ENCODE measurements around the gene PLXNA2. TPM values are rescaled to one million over a fixed set of nuclear protein-coding genes. Genes with fewer than 3 reads are reported as not detected.
A peak's percentile ranks its signal among the peaks of the same experiment; 100 is the strongest.

PLXNA2 gene
- total RNA-seq, 4 donors from 2014 or later: 19.8 to 41.6 (median 27.9) TPM

- WGBS: 94% methylated on average over 7 of the region's 7 CpGs
- no peak overlapping the region for H3K4me3 ChIP-seq
- no peaks in the 10 kb centered on the region for H3K9me3 ChIP-seq
- no peak overlapping the region for H3K27ac ChIP-seq (replicated peaks in 1 of 4)
- TF ChIP-seq CTCF (IDR thresholded peaks at IDR 0.05): no peak
- TF ChIP-seq POLR2AphosphoS5 (IDR thresholded peaks at IDR 0.05): no peak
- no peak for TF ChIP-seq EP300 (IDR thresholded peaks at IDR 0.05)
- TF ChIP-seq POLR2A (IDR thresholded peaks at IDR 0.05; ENCODE audit: low read depth): no peak
- peaks cover 0 to 4% (median 2%) of the 10 kb centered on the region in 4 donors for H3K4me1 ChIP-seq
- peaks cover 34 to 100% (median 85%) of the 10 kb centered on the region in 4 donors for H3K36me3 ChIP-seq
- H3K27me3 ChIP-seq: no peaks in the 10 kb centered on the region
- intact Hi-C loops (cut with DNase I): no loop called here
- no peak for DNase-seq (ENCODE audit: extremely low spot score)
Measured at GRCh38 chr1:208053661-208054060, 190.5 kb downstream of the PLXNA2 start.

GRCh38 chr1:208052926-208053407 is 191.2 kb downstream of the PLXNA2 start:
- Histone ChIP-seq H3K27me3 (no peaks in the 10 kb centered on the region), H3K36me3 (peaks cover 34 to 100% (median 83%) of the 10 kb centered on the region in 4 donors), H3K4me1 (peaks cover 6 to 11% (median 9%) of the 10 kb centered on the region in 4 donors), H3K27ac (replicated peaks in 1 of 4) (no peak overlapping the region), H3K9me3 (no peaks in the 10 kb centered on the region), H3K4me3 (no peak overlapping the region)
- intact Hi-C loops (cut with DNase I): no loop called here
- 97% methylated on average over 3 of the region's 3 CpGs for WGBS
- TF ChIP-seq EP300 (IDR thresholded peaks at IDR 0.05): no peak
- no peak for TF ChIP-seq POLR2A (IDR thresholded peaks at IDR 0.05; ENCODE audit: low read depth)
- TF ChIP-seq POLR2AphosphoS5 (IDR thresholded peaks at IDR 0.05): no peak
- TF ChIP-seq CTCF (IDR thresholded peaks at IDR 0.05): no peak
- no peak for DNase-seq (ENCODE audit: extremely low spot score)

- no peak for TF ChIP-seq CTCF (IDR thresholded peaks at IDR 0.05)
- no peak for TF ChIP-seq POLR2AphosphoS5 (IDR thresholded peaks at IDR 0.05)
- no peak for TF ChIP-seq POLR2A (IDR thresholded peaks at IDR 0.05; ENCODE audit: low read depth)
- no peak for TF ChIP-seq EP300 (IDR thresholded peaks at IDR 0.05)
- no peaks in the 10 kb centered on the region for H3K27me3 ChIP-seq
- no peak for DNase-seq (ENCODE audit: extremely low spot score)
- intact Hi-C loops (cut with DNase I): no loop called here
- no peak overlapping the region for H3K4me3 ChIP-seq
- peaks cover 34 to 100% (median 76%) of the 10 kb centered on the region in 4 donors for H3K36me3 ChIP-seq
- peaks cover 14 to 19% (median 17%) of the 10 kb centered on the region in 4 donors for H3K4me1 ChIP-seq
- H3K27ac ChIP-seq (replicated peaks in 1 of 4): no peak overlapping the region
- 96% methylated on average over 8 of the region's 8 CpGs for WGBS
- no peaks in the 10 kb centered on the region for H3K9me3 ChIP-seq
Measured at GRCh38 chr1:208052135-208052534, 192.0 kb downstream of the PLXNA2 start.

- WGBS: 97% methylated on average over 3 of the region's 3 CpGs
- no peak overlapping the region for H3K4me3 ChIP-seq
- H3K4me1 ChIP-seq: peaks cover 16 to 24% (median 22%) of the 10 kb centered on the region in 4 donors
- intact Hi-C loops (cut with DNase I): no loop called here
- peaks cover 34 to 98% (median 71%) of the 10 kb centered on the region in 4 donors for H3K36me3 ChIP-seq
- no peak overlapping the region for H3K27ac ChIP-seq (replicated peaks in 1 of 4)
- no peaks in the 10 kb centered on the region for H3K9me3 ChIP-seq
- H3K27me3 ChIP-seq: no peaks in the 10 kb centered on the region
- DNase-seq (ENCODE audit: extremely low spot score): no peak
- TF ChIP-seq POLR2A (IDR thresholded peaks at IDR 0.05; ENCODE audit: low read depth) (no peak), CTCF (IDR thresholded peaks at IDR 0.05) (no peak), POLR2AphosphoS5 (IDR thresholded peaks at IDR 0.05) (no peak), EP300 (IDR thresholded peaks at IDR 0.05) (no peak)
Measured at GRCh38 chr1:208051651-208052050, 192.5 kb downstream of the PLXNA2 start.

- Histone ChIP-seq H3K4me3 (no peak overlapping the region), H3K27me3 (no peaks in the 10 kb centered on the region), H3K4me1 (peaks cover 16 to 34% (median 30%) of the 10 kb centered on the region in 4 donors), H3K27ac (replicated peaks in 1 of 4) (peak overlapping the region; percentile 59 to 81 (median 73)), H3K36me3 (peaks cover 52 to 98% (median 73%) of the 10 kb centered on the region in 4 donors), H3K9me3 (no peaks in the 10 kb centered on the region)
- no peak for DNase-seq (ENCODE audit: extremely low spot score)
- 93% methylated on average over 4 of the region's 4 CpGs for WGBS
- intact Hi-C loops (cut with DNase I): no loop called here
- TF ChIP-seq EP300 (IDR thresholded peaks at IDR 0.05) (no peak), CTCF (IDR thresholded peaks at IDR 0.05) (no peak), POLR2AphosphoS5 (IDR thresholded peaks at IDR 0.05) (no peak), POLR2A (IDR thresholded peaks at IDR 0.05; ENCODE audit: low read depth) (no peak)
Measured at GRCh38 chr1:208048904-208049303, 195.3 kb downstream of the PLXNA2 start.
